Measurements from ENCODE around the gene FHL3. TPM values are rescaled to one million over a fixed set of nuclear protein-coding genes. Genes with fewer than 3 reads are reported as not detected.
"Not testable (repeated sequence)": the region's sequence is repeated elsewhere in the genome, so short reads cannot be mapped to it uniquely, and the experiment has no call there.

Gene FHL3
- total RNA-seq, 1 donor: 25.5 TPM

DNA sequence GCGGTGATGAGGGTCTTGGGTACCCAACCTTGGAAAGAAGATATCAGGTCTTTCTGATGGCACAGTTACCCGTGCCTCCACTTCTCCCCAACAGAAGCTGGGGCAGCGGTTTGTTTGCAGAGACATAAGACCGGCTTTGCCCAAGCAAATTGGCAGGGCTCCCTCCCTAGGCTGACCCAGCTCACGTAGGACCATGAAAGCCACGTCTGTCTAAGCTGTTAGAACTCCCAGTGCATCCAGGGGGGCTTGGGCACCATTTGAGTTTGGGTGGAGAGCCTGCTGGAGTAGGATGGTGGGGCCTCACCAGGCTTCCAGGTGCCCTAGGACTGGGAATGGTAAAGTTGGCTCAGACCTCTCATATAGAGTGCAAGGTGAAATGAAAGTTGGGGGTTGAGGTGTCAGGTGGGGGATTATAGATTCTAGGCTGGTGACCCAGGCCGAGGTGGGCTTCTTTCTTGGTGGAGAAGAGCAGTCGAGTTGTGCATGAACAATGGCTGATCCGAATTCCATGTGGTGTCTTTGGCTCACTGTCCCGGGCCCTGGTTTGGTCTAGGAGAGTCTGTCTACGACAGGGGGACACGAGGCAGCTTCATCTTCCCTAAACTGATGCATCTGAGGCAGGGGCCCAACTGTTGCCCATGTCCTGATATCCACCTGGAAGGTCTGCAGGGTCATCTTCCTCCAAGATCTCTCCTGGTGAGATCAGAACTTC lies 37.9 kb upstream of the FHL3 start:
- no peak overlapping the region for H3K4me3 ChIP-seq (ENCODE audit: low read depth, low read length)
- no peak for DNase-seq (ENCODE audit: low read depth)
- TF ChIP-seq, protein P1, sequence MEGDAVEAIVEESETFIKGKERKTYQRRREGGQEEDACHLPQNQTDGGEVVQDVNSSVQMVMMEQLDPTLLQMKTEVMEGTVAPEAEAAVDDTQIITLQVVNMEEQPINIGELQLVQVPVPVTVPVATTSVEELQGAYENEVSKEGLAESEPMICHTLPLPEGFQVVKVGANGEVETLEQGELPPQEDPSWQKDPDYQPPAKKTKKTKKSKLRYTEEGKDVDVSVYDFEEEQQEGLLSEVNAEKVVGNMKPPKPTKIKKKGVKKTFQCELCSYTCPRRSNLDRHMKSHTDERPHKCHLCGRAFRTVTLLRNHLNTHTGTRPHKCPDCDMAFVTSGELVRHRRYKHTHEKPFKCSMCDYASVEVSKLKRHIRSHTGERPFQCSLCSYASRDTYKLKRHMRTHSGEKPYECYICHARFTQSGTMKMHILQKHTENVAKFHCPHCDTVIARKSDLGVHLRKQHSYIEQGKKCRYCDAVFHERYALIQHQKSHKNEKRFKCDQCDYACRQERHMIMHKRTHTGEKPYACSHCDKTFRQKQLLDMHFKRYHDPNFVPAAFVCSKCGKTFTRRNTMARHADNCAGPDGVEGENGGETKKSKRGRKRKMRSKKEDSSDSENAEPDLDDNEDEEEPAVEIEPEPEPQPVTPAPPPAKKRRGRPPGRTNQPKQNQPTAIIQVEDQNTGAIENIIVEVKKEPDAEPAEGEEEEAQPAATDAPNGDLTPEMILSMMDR (IDR thresholded peaks at IDR 0.05; ENCODE audit: insufficient read depth, low read depth, low read length): no peak

DNA sequence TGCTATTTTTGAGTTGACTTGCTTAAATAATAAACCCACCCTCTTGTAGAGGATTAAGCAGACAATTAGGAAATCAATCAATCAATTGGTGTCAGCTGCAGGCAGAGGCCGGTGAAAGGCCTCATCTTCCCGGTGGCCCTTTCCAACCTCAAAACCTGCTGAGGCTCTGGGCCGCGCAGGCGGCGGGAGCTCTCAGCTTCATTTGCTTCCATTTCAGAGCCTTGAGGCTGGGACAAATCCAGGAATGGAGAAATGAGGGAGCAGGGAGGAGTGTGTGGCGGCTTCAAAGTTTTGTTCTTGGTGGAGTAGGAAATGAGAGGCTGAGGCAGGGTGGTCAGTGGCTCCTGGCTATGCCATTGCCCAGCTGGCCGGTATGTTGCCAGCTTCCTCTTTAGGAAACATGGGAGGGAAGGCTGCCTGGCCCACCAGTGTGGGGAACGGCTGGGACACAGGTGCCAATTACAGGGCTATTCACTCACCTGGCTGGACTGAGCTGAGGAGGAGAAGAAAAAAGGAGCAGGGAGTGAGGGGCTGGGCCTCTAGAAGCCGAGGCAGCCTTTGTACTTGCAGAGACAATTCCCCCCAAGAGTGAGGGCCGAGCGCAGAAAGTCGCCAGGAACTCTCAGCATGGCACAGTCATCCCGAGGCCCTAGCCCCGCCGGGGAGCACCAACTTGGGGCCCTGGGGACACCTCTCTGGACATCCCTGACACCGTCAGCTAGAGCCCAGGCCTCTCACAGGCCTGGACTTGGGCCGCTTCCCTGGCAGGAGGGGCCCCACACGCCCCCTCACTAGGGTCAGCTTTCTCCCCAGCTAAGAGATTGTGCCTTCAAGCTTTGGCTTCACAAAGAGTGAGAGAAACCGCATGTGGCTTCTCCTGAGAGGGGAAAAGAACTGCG lies 36.9 kb upstream of the FHL3 start:
- TF ChIP-seq, protein P1 (IDR thresholded peaks at IDR 0.05; ENCODE audit: insufficient read depth, low read depth, low read length): no peak
- no peak overlapping the region for H3K4me3 ChIP-seq (ENCODE audit: low read depth, low read length)
- DNase-seq (ENCODE audit: low read depth): no peak

DNA sequence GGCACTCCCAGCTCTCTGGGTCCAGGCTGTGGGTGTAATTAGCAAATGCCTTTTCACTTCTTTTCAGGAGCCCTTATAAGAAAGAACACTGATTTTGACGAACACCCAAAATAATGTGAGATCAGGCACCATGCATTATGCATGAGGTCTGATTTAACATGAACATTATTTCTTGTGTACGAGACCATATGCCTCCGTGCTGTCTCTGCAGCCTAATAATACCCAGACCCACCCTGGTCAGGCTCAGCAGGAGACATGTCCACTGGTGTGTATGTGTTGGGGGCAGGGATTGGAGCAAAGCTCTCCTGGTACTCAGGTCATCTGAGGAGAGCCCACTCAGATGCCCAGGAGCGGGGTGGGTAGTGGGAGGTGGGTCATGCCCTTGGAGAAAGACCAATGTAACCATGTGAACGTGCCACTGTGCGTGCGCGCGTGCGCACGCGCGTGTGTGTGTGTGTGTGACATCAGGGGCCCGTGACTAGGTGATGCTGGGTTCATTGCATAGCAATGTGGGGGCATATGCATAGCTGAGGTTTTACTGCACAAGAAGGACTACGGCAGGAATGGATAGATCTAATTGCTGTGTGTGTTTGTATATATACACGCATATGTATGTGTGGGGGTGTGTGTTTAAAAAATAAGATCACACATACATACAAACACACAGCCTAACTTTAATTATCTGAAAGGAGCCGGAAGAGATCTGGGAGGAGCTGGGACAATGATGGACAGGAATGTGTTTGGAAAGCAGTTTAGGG lies 34.2 kb upstream of the FHL3 start:
- H3K4me3 ChIP-seq (ENCODE audit: low read depth, low read length): no peak overlapping the region
- TF ChIP-seq, protein P1 (IDR thresholded peaks at IDR 0.05; ENCODE audit: insufficient read depth, low read depth, low read length): no peak
- no peak for DNase-seq (ENCODE audit: low read depth)

DNA sequence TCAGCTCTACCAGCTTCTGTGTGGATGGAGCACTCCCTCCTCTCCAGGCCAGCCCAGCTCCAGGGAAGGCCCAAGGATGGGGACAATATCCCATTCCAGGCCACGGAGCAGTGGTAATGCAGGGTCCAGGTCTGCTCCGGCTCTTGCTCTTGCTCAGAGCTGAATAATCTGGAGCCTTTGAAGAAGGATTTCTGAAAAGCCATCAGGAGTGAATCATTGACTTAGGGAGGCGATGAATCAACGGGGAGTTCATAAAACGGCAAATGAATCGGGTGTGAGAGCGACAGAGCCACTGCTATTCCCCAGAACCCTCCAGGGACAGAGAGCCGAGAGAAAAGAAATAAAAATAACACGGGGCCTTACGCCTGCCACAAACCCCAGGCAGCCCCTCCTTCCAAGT lies 33.5 kb upstream of the FHL3 start:
- TF ChIP-seq, protein P1 (IDR thresholded peaks at IDR 0.05; ENCODE audit: insufficient read depth, low read depth, low read length): no peak
- no peak overlapping the region for H3K4me3 ChIP-seq (ENCODE audit: low read depth, low read length)
- DNase-seq (ENCODE audit: low read depth): no peak

DNA sequence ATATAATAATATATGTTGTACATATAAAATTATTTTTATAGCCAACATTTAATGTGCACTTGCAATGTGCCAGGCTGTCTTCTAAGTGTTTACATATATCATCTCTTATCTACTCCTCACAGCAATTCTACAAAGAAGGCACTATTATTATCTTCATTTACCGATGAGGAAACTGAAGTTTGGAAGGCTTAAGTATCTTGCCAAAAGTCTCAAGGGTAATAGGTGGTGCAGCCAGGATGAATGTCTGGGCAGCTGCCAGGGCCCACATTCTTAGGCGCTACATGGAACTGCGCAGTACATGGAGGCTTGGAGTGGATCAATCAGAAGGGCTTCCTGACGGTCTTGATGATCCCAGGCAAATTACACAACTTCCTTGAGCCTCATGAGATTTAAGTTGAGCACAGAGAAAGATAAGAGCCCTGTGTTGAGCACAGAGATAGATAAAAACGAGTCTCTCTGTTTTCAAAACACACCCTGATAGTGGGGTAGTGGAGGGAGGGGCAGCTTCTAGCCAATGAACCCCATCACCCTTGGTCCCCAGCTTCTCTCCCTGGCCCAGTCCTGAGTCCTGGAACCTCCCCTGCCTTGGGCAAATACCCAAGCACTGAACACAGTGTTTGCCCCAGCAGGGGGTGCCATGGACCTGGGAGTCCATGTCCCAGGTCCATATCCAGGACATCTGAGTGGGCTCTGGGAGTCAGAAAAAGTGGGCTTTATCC lies 32.1 kb upstream of the FHL3 start:
- no peak overlapping the region for H3K4me3 ChIP-seq (ENCODE audit: low read depth, low read length)
- DNase-seq (ENCODE audit: low read depth): peak; percentile 67
- TF ChIP-seq, protein P1 (IDR thresholded peaks at IDR 0.05; ENCODE audit: insufficient read depth, low read depth, low read length): peak; percentile 43

DNA sequence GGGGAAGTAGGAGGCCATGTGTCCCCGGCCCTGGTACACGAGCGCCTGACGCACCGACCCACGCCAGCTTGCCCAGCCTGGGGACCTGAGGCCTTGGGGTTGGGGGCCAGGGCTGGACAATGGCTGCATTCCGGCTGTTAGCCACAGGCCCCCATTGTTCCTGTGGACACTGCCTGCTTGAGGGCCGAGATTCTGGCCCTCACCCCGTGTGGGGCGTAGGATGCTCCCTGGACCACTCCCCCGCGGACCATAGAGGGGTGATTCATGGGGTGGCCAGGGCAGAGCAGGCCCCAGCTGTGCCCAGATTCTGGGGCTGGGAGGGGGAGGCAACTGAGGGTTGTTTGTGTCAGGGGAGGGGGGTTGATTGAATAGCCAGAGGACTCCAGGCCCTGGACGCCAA lies 29.6 kb upstream of the FHL3 start:
- TF ChIP-seq, protein P1 (IDR thresholded peaks at IDR 0.05; ENCODE audit: insufficient read depth, low read depth, low read length): no peak
- H3K4me3 ChIP-seq (ENCODE audit: low read depth, low read length): no peak overlapping the region
- no peak for DNase-seq (ENCODE audit: low read depth)

DNA sequence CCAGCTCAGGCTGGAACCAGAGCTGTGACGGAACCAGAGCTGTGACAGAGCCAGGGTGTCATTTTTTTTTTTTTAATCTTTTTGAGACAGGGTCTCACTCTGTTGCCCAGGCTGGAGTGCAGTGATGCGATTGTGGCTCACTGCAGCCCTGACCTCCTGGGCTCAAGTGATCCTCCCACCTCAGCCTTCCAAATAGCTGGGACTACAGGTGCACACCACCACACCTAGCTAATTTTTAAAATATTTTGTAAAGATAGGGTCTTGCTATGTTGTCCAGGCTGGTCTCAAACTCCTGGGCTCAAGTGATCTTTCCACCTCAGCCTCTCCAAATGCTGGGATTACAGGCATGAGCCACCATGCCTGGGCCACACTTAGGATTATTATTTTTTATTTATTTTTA lies 27.7 kb upstream of the FHL3 start:
- H3K4me3 ChIP-seq (ENCODE audit: low read depth, low read length); DNase-seq (ENCODE audit: low read depth): not testable (repeated sequence)

All from fibroblast of villous mesenchyme (primary cell).